HG03469 (cell line): Measurements from ENCODE around the gene POLR2A.

Source experiments
- ATAC-seq: cut with Tn5 transposase; IDR thresholded peaks from one replicate; pipeline ENCODE4 v1.9.1; 2021; ENCODE audit warnings: mild to moderate bottlenecking, moderate library complexity, moderate number of reproducible peaks; ENCODE audit not compliant: unreplicated experiment

POLR2A gene

GRCh38 chr17:7548585-7549400, 64.6 kb downstream of the POLR2A start, which contains the start of gene TNFSF12:
Gene TNFSF12, plus strand, starts transcription at chr17:7549058. Its CDS starts 96 bp downstream, at chr17:7549154.
- ATAC-seq = no peak
